ENCODE results near the gene EFEMP1.

EFEMP1 gene

GRCh38 chr2:55923091-55923981, at the start of gene EFEMP1:
Gene EFEMP1 (minus strand): TSS chr2:55923782. CDS start chr2:55922440, 1,342 bp downstream.
- DNase-seq = no peak

DNA sequence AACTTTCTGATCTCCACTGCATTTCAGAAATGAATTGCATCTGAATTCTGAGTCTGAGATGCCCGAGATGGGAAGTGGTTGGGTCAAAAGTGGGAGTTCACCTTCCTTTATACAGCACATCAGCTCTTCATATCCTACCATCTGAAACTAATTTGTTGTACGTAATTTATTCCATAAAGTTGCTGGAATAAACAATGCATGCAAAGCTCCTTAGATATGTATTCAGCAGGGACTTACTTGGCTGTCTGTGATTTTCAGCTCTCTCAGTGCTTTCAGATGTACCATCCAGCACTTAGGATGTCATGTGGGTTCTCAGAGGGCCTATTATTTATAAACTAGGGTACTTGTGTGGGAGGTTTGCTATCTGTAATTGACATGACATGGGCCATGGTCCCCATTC, 46.9 kb upstream of the EFEMP1 start:
- DNase-seq = no peak

DNA sequence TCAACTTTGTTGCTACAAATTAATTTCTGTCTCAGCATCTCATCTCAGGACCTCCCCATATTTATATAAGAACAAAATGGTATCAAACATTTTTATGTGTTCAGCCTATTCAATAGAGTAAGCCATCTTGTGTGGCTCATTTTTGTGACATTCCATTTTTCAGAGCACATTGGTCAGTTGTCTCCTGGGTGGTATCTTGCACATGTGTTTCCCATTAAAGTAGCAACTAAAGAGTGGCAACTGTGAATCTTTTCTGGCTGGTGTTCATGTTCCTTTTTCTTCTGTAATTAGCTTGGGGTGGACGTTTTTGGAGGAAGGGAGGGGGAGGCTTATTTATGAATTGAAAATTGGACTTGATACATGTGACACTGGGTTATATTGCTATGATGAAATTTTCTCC, 45.4 kb upstream of the EFEMP1 start:
- DNase-seq = no peak

- no peak for DNase-seq
Measured at GRCh38 chr2:55966401-55967118, 43.0 kb upstream of the EFEMP1 start.

DNA sequence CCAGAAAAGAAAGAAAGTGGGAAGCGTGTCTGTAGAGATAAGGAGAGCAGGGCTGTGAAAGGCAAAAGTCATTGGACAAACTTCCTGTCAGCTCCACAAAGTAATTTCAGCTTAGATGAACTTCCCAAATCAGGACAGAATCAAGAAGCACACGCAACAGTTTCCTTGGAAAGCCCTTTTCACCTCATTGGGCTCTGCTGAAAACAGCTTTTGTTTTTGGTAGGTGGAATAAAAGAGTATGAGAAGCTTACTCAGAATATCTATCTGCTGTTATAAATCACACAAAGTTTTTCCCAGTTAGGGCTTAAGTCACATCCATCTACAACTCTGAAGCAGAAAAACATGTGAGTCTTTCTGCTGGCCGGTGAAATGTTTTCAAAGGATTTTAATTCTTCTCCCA, 42.4 kb upstream of the EFEMP1 start:
- no peak for DNase-seq

GRCh38 chr2:55965276-55965675, 41.7 kb upstream of the EFEMP1 start:
- no peak for DNase-seq

DNA sequence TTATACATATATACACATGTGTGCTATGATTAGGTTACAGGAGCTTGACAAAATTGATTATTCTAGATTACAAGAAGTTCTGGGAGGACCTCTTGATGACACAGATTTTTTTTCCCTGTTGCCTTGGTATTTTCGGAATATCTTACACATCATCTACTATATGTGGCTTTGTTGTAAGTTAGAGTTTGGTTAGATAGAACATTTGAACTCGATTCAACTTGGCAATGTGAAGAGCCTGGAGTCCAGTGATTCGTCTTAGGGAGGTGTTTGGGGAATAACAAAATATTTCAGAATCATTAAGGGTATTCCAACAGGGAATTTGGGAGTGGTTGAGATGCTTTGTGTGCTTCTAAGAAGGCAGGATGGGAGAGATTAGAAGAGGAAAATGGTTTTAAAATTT, 39.3 kb upstream of the EFEMP1 start:
- DNase-seq = no peak

GRCh38 chr2:55961318-55961911, 37.8 kb upstream of the EFEMP1 start:
- no peak for DNase-seq

DNA sequence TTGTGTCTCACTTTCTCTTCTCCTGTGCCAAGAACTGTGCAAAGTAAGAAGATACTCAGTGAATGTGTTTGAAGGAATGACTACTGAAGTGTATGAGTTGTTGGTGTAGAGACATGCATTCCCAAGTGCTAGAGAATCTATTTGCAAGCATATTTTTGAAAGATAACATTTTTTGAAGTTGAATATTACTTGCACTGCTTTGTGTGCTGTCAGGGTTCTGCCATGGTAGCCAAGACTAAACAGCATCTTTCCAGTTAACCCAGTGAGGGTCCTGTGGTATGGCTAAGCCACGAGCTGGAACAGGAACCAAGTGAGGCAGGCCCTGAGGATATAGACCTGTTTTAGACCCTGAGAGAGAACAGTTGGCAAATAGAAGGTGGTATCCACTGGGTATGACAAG, 35.2 kb upstream of the EFEMP1 start:
- DNase-seq = no peak

DNA sequence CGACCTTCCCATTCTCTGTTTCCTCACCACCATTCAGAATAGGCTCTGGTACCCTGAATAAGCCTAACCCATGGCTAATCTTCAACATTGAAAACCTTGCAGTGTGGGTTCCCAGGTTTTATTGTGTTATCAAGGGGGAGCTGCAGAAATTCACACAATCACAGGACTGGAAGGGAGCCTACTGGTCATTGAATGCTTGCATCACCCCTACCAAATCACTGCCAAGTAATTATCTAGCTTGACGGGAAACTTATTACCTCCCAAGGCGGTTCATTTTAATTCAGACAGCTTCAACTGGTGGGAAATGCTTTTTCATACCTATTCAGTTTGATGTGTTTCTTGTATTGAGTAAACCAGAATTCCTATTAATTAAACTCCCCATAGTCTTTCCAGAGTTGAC, 33.6 kb upstream of the EFEMP1 start:
- DNase-seq = no peak

- DNase-seq = no peak
Measured at GRCh38 chr2:55954306-55955035, 30.9 kb upstream of the EFEMP1 start.

DNA sequence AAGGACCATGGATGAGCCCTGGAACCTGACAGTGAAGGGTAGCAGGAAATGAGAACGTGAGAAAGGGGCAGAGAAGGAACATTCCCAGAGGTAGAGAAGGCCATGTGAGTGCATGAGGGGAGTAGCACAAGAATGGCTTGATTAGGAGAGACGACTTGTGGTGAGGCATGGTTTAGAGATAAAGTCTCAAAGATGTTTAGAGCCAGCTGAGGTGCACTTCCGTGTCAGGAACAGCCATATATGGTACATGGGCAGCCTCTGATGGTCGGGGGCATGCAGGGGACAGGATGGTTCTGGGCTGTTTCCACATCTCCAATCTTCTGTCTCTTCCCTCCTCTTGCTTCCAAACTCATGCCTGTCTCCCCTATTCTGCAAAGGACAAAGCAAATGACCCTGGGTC, 28.8 kb upstream of the EFEMP1 start:
- DNase-seq = no peak

DNA sequence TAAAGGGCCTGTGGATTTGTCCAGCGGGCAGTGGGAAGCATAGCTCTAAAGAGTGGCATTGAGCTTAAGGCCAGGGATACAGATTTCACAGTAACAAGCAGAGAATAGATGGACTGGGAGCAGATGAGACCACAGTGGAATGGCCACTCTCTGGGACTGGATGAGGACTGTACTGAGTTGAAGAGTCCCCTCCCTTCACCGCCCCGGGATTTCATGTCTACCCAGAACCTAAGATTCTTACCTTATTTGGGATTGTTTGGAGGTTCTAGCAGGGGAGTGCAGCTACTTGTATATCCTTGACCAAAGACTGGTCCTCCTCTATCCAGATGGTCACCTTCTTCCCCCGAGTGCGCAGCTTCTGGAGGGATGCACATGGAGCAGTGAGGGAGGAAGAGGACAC, 28.0 kb upstream of the EFEMP1 start:
- DNase-seq = no peak

GRCh38 chr2:55949613-55950012, 26.0 kb upstream of the EFEMP1 start:
- DNase-seq = no peak

DNA sequence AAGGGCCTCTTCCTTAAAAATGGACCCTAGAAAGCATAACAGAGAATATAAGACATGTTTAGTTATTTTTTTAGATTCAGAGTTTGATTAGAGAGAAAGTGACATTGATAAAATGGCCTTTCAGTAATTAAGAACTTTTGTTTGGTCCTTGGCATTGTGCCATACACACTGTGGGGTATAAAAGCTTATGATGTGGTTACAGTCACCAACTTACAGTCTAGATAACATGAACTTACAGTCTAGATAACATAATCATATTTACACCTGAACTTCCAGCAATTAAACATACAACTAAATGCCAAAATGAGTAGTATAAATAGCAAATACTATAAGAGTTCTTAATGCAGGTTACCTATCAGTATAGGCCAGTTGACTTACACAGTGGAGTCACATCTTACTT, 25.6 kb upstream of the EFEMP1 start:
- DNase-seq = no peak

- no peak for DNase-seq
Measured at GRCh38 chr2:55948176-55948923, 24.8 kb upstream of the EFEMP1 start.

- no peak for DNase-seq
Measured at GRCh38 chr2:55947752-55948151, 24.2 kb upstream of the EFEMP1 start.

- DNase-seq = no peak
Measured at GRCh38 chr2:55946793-55947192, 23.2 kb upstream of the EFEMP1 start.

- no peak for DNase-seq
Measured at GRCh38 chr2:55943466-55943865, 19.9 kb upstream of the EFEMP1 start.

DNA sequence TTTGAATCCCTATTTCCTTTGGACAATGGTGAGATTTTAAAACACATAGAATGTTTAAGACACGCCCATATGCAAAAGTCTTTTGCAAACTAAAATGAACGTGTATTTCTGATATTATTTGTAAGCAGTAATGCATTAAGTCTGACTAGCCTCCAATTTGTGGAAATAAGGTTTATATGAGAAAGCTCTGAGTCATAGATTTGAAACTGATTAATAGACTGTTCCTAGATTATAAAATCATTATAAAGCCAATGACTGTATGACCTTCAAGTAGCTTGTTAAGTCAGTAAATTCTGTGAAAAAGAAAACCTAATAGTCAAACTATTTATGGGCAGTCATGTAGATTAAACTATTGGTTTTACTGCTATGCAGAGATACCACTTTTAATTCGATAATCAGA, 12.8 kb upstream of the EFEMP1 start:
- DNase-seq = no peak

DNA sequence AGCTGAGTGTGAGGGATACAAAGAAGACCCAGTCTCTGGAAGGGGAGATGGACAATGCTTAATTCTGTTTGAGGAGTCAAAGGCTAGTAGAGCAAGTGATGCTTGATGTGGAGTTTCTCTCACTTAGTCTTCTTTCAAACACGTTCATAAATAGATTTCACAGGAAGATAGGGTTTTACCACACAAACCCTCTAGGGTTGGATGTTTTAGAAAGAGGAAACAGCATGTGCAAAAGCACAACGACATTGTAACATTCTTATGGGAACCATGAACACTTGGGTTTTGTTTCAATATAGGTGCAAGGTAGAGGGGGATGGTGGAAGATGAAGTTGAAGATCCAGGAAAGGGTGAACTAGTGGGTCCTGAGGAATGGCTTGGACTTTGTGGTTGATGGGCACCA, 10.8 kb upstream of the EFEMP1 start:
- no peak for DNase-seq

GRCh38 chr2:55932843-55933242, 9.3 kb upstream of the EFEMP1 start:
- no peak for DNase-seq

DNA sequence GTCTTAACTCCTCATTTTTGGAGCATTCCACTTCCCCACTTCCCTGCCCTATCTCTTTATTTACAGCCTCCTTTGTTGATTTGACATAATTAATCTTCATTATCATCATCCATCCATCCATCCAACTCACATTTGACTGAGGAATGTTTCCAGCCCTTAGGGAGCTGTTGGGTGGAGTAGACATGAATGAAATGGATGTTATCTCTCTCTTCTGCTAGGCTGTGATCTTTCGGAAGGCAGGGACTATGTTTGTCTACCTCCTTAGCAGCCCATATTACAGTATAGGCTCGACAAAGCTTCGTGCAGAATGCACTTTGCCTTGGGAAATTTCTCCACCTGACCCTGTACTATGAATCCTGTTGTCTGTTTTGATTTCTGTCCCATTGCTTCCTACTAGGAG, 7.7 kb upstream of the EFEMP1 start:
- no peak for DNase-seq

Measured in activated T-cell treated with anti-CD3 and anti-CD28 coated beads for 4 hours (primary cell).